Caco-2 (cell line): ENCODE data around the gene KLHL2. TPM values are rescaled to one million over a fixed set of nuclear protein-coding genes. Genes with fewer than 3 reads are reported as not detected.
"Not testable (repeated sequence)": the region's sequence is repeated elsewhere in the genome, so short reads cannot be mapped to it uniquely, and the experiment has no call there.

ENCODE experiments used
- BruUV-seq: library from RNA; stranded (reverse); fragments of 400-500 nt; replicated peaks from 2 replicates; lab custom pipeline; 2021; lab: Mats Ljungman, UMichigan
- CTCF ChIA-PET: fragments of 300-600 bp; sonication (Branson Sonifier 250); formaldehyde crosslinking; loops from one replicate; lab custom pipeline; 2022; ENCODE audit warnings: antibody characterized with exemption; lab: Charles Lee
- POLR2A ChIA-PET: fragments of 300-600 bp; sonication (Branson Sonifier 250); formaldehyde crosslinking; loops from one replicate; lab custom pipeline; 2022; ENCODE audit warnings: antibody characterized with exemption; lab: Charles Lee
- DNase-seq, 2 experiments: peaks; one replicate each; pipeline versions ENCODE4 v3.0.0 to v3.0.0-alpha.2; 2020 to 2022
- H3K27me3 ChIP-seq: replicated peaks from 2 replicates; pipeline ENCODE4 v1.6.0; 2011; ENCODE audit warnings: low read length; ENCODE audit not compliant: control insufficient read depth, insufficient read depth
- H3K36me3 ChIP-seq: 2 replicates; pipeline ENCODE4 v1.5.1; 2011; ENCODE audit warnings: low read length; ENCODE audit not compliant: control insufficient read depth, insufficient read depth
- H3K4me1 ChIP-seq: fragments of 250-450 bp; sonication (Bioruptor Pico); 2 replicates; pipeline ENCODE4 v1.5.1; 2020; ENCODE audit warnings: mild to moderate bottlenecking
- H3K4me3 ChIP-seq: 2 replicates; pipeline ENCODE4 v1.5.1; 2011; ENCODE audit warnings: low read depth, mild to moderate bottlenecking, control low read depth, low read length
- H3K9me3 ChIP-seq: fragments of 250-450 bp; sonication (Bioruptor Pico); 2 replicates; pipeline ENCODE4 v1.5.1; 2020; ENCODE audit warnings: mild to moderate bottlenecking, moderate library complexity
- H3K27ac Mint-ChIP-seq: one replicate; pipeline ENCODE4 v1.8.0; 2022; ENCODE audit warnings: mixed read lengths; ENCODE audit not compliant: unreplicated experiment
- H3K27me3 Mint-ChIP-seq: one replicate; pipeline ENCODE4 v1.8.0; 2022; ENCODE audit warnings: mixed read lengths; ENCODE audit not compliant: insufficient read depth, unreplicated experiment
- H3K36me3 Mint-ChIP-seq: one replicate; pipeline ENCODE4 v1.8.0; 2022; ENCODE audit warnings: mild to moderate bottlenecking, mixed read lengths; ENCODE audit not compliant: insufficient read depth, unreplicated experiment
- H3K4me1 Mint-ChIP-seq: one replicate; pipeline ENCODE4 v1.8.0; 2022; ENCODE audit warnings: low read depth, mixed read lengths; ENCODE audit not compliant: unreplicated experiment
- H3K4me3 Mint-ChIP-seq: one replicate; pipeline ENCODE4 v1.8.0; 2022; ENCODE audit warnings: mild to moderate bottlenecking, moderate library complexity, mixed read lengths; ENCODE audit not compliant: unreplicated experiment
- H3K9me3 Mint-ChIP-seq: one replicate; pipeline ENCODE4 v1.8.0; 2022; ENCODE audit warnings: mixed read lengths; ENCODE audit not compliant: unreplicated experiment
- intact Hi-C: fragments of 100-400 bp; cut with micrococcal nuclease; formaldehyde crosslinking; loops from one replicate; pipeline ENCODE4 v1.10.0; 2022; ENCODE audit not compliant: unreplicated experiment
- total RNA-seq: library from RNA; stranded (reverse); gene quantifications from 2 replicates; pipeline ENCODE4 v1.2.3, GENCODE V29; 2022

Gene KLHL2
- total RNA-seq, 1 experiment from 2014 or later, result 15.9 TPM

- H3K4me3 ChIP-seq, BruUV-seq, H3K36me3 ChIP-seq, H3K4me3 Mint-ChIP-seq, H3K27ac Mint-ChIP-seq, intact Hi-C loops, H3K9me3 ChIP-seq, DNase-seq, H3K36me3 Mint-ChIP-seq, H3K9me3 Mint-ChIP-seq, CTCF ChIA-PET, POLR2A ChIA-PET, H3K27me3 ChIP-seq, H3K27me3 Mint-ChIP-seq: not testable (repeated sequence)
- H3K4me1 ChIP-seq, result peaks cover 19% of the 10 kb centered on the region; the same call in 1 of the 2 replicates
- peaks cover 38% of the 10 kb centered on the region for H3K4me1 Mint-ChIP-seq
Observed at GRCh38 chr4:165213404-165213803, 6.0 kb downstream of the KLHL2 start.

- H3K27me3 Mint-ChIP-seq, CTCF ChIA-PET, H3K9me3 Mint-ChIP-seq, BruUV-seq, H3K4me3 Mint-ChIP-seq, H3K27ac Mint-ChIP-seq, POLR2A ChIA-PET, H3K36me3 ChIP-seq, H3K9me3 ChIP-seq, intact Hi-C loops, H3K4me3 ChIP-seq, H3K27me3 ChIP-seq, H3K36me3 Mint-ChIP-seq, DNase-seq: not testable (repeated sequence)
- peaks cover 19% of the 10 kb centered on the region; the same call in 1 of the 2 replicates for H3K4me1 ChIP-seq
- H3K4me1 Mint-ChIP-seq, result peaks cover 41% of the 10 kb centered on the region
Observed at GRCh38 chr4:165213991-165214709, 6.8 kb downstream of the KLHL2 start.

- CTCF ChIA-PET, DNase-seq, H3K4me3 Mint-ChIP-seq, POLR2A ChIA-PET, H3K36me3 Mint-ChIP-seq, H3K27ac Mint-ChIP-seq, H3K4me3 ChIP-seq, intact Hi-C loops, BruUV-seq, H3K9me3 Mint-ChIP-seq, H3K27me3 ChIP-seq, H3K27me3 Mint-ChIP-seq, H3K36me3 ChIP-seq, H3K9me3 ChIP-seq: not testable (repeated sequence)
- H3K4me1 ChIP-seq, result peaks cover 17% of the 10 kb centered on the region; the same call in 1 of the 2 replicates
- peaks cover 39% of the 10 kb centered on the region for H3K4me1 Mint-ChIP-seq
Observed at GRCh38 chr4:165215034-165215751, 7.8 kb downstream of the KLHL2 start.

- CTCF ChIA-PET, H3K27me3 Mint-ChIP-seq: not testable (repeated sequence)
Observed at GRCh38 chr4:165215761-165216487, 8.6 kb downstream of the KLHL2 start.

More at GRCh38 chr4:165215761-165216487, 8.6 kb downstream of the KLHL2 start:
- peaks cover 32% of the 10 kb centered on the region for H3K4me1 Mint-ChIP-seq
- H3K9me3 ChIP-seq, H3K27me3 ChIP-seq, H3K27ac Mint-ChIP-seq, H3K36me3 ChIP-seq, BruUV-seq, intact Hi-C loops, H3K36me3 Mint-ChIP-seq, H3K9me3 Mint-ChIP-seq, H3K4me3 Mint-ChIP-seq, POLR2A ChIA-PET, H3K4me3 ChIP-seq, DNase-seq: not testable (repeated sequence)
- H3K4me1 ChIP-seq, result peaks cover 10% of the 10 kb centered on the region; the same call in 1 of the 2 replicates
